Mammary epithelial cell (primary cell): ENCODE measurements around the gene HOXD8.

Experiments
- EZH2 ChIP-seq: IDR thresholded peaks from 2 replicates; pipeline ENCODE4 v1.6.1; 2012; ENCODE audit warnings: low read length, inconsistent platforms, borderline replicate concordance
- TF ChIP-seq, protein P1 (sequence below), 2 donors: IDR thresholded peaks in 1 of 2; conservative IDR thresholded peaks in 1 of 2; 2 replicates each; pipeline ENCODE4 v1.5.1; 2011 to 2012; ENCODE audit warnings: inconsistent platforms in 2 of 2, low read length in 2 of 2, mild to moderate bottlenecking in 2 of 2, control low read depth in 1 of 2, low read depth in 1 of 2; ENCODE audit not compliant: insufficient read depth in 1 of 2; ENCODE audit errors: extremely low read depth in 1 of 2

DNA sequence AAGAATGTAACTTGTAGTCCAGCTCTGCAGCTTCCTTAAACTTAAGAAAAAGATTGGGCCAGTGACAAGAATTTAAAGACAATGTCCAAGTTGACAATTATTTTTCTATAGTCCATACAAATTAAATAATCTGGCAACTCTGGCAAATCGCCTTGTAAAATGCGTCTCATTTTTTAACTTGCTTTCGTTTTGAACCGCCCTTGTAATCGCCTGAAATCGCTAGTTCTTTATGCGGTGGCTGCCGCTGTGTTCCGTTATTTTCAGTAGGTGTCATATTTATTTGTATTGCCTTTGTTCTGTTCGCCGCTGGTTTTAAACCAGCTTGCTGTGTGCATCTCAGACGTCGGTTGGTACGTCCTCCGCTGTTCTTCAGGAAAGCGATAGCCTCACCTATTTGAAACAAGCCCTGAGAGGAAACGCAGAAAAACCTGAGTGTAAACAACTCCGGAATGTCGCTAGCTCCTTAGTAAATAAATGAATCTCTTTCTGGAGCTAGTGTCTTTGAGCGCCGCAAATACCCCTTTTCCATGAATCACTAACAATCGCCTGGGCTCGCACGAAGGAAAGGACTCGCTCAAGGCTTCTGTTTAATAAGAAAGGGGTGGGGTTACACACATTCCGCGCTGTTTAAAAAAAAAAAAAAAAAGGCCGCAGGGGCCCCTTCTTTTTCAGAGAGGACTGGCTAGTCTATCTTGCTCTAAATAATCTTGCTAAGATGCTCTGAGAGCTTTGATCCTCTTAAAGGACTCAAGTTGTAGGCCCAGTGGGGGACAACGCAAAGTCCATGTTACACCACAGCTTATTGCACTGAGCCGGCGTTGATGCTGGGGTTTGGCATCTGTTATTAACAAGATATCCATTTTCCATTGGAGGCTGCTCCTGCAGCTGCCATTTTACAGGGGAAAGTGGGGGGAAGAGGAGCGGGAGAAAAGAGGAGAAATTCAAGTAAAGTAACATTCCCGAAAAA, 3.0 kb downstream of the HOXD8 start:
- TF ChIP-seq, protein P1, sequence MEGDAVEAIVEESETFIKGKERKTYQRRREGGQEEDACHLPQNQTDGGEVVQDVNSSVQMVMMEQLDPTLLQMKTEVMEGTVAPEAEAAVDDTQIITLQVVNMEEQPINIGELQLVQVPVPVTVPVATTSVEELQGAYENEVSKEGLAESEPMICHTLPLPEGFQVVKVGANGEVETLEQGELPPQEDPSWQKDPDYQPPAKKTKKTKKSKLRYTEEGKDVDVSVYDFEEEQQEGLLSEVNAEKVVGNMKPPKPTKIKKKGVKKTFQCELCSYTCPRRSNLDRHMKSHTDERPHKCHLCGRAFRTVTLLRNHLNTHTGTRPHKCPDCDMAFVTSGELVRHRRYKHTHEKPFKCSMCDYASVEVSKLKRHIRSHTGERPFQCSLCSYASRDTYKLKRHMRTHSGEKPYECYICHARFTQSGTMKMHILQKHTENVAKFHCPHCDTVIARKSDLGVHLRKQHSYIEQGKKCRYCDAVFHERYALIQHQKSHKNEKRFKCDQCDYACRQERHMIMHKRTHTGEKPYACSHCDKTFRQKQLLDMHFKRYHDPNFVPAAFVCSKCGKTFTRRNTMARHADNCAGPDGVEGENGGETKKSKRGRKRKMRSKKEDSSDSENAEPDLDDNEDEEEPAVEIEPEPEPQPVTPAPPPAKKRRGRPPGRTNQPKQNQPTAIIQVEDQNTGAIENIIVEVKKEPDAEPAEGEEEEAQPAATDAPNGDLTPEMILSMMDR (conservative IDR thresholded peaks at IDR 0.05 in 1 of 2, IDR thresholded peaks at IDR 0.05 in 1 of 2; ENCODE audit: extremely low read depth in 1 of 2, insufficient read depth in 1 of 2, low read depth in 1 of 2, low read length in 2 of 2): no peak
- TF ChIP-seq EZH2: peak; percentile 96
